Cardiac muscle cell (in vitro differentiated cells and primary cell): ENCODE measurements around the gene TRAF7. TPM values are rescaled to one million over a fixed set of nuclear protein-coding genes. Genes with fewer than 3 reads are reported as not detected.

Experiments used
- DNase-seq, 2 donors: peaks; one replicate each; pipeline versions ENCODE4 v3.0.0 to v3.0.0-alpha.2; 2010 to 2017; ENCODE audit warnings: low read depth in 1 of 2, low spot score in 1 of 2
- H3K27ac ChIP-seq: fragments of 200-600 bp; sonication (generic); 2 replicates; pipeline ENCODE4 v1.5.1; 2016
- H3K27me3 ChIP-seq: fragments of 200-600 bp; sonication (generic); 2 replicates; pipeline ENCODE4 v1.6.0; 2016; ENCODE audit warnings: control low read depth
- H3K36me3 ChIP-seq: fragments of 200-600 bp; sonication (generic); 2 replicates; pipeline ENCODE4 v1.5.1; 2016; ENCODE audit warnings: control low read depth
- H3K4me1 ChIP-seq: fragments of 200-600 bp; sonication (generic); 2 replicates; pipeline ENCODE4 v1.8.1; 2017; ENCODE audit warnings: low read depth, mild to moderate bottlenecking, mixed run types
- H3K4me3 ChIP-seq: fragments of 200-600 bp; sonication (generic); 2 replicates; pipeline ENCODE4 v1.5.1; 2016; ENCODE audit warnings: mild to moderate bottlenecking
- H3K9me3 ChIP-seq: fragments of 200-600 bp; sonication (generic); 2 replicates; pipeline ENCODE4 v1.5.1; 2017; ENCODE audit warnings: low read depth, mild to moderate bottlenecking, control low read depth
- CTCF ChIP-seq: IDR thresholded peaks from 2 replicates; pipeline ENCODE4 v1.5.1; 2012; ENCODE audit warnings: low read depth, mild to moderate bottlenecking, low read length
- polyA plus RNA-seq: library from polyadenylated mRNA; unstranded; fragments of >200 nt; fragmentation: Nextera tagmentation; extraction: Ambion mirVana; gene quantifications from 2 replicates; pipeline ENCODE4 v1.2.1, GENCODE V29; 2016
- total RNA-seq: library from RNA; depleted of rRNA; stranded (reverse); fragments of >200 nt; gene quantifications from 2 replicates; pipeline ENCODE4 v1.2.3, GENCODE V29; 2016

Gene TRAF7
- total and polyA plus RNA-seq, 2 experiments from 2014 or later = 37.4 to 67.5 TPM

DNA sequence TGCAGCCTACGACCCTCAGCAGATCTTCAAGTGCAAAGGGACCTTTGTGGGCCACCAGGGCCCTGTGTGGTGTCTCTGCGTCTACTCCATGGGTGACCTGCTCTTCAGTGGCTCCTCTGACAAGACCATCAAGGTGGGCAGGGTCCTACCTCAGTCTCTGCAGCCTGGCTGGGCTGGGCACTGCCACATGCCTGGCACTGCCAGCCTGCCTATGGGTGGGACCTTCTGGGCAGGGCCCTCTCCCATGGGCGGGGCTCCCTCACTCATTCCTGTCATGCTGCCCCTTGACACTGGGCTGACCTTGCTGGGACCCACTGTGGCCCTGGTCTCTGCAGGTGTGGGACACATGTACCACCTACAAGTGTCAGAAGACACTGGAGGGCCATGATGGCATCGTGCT is 18.3 kb downstream of the TRAF7 start:
- H3K4me1 ChIP-seq = no peaks in the 10 kb centered on the region
- H3K27me3 ChIP-seq = no peaks in the 10 kb centered on the region
- no peaks in the 10 kb centered on the region for H3K9me3 ChIP-seq
- no peak overlapping the region for H3K4me3 ChIP-seq
- peaks cover 27% of the 10 kb centered on the region for H3K36me3 ChIP-seq
- no peak for DNase-seq
- H3K27ac ChIP-seq = no peak overlapping the region
- no peak for TF ChIP-seq CTCF

GRCh38 chr16:2174396-2175131 is 19.0 kb downstream of the TRAF7 start:
- Histone ChIP-seq H3K27ac (no peak overlapping the region), H3K36me3 (peaks cover 27% of the 10 kb centered on the region), H3K27me3 (no peaks in the 10 kb centered on the region), H3K9me3 (no peaks in the 10 kb centered on the region), H3K4me3 (no peak overlapping the region), H3K4me1 (no peaks in the 10 kb centered on the region)
- TF ChIP-seq CTCF = no peak
- no peak for DNase-seq

- Histone ChIP-seq H3K4me3 (no peak overlapping the region), H3K27me3 (no peaks in the 10 kb centered on the region), H3K36me3 (peaks cover 27% of the 10 kb centered on the region), H3K27ac (no peak overlapping the region), H3K4me1 (no peaks in the 10 kb centered on the region), H3K9me3 (no peaks in the 10 kb centered on the region)
- DNase-seq = no peak
- no peak for TF ChIP-seq CTCF
Observed at GRCh38 chr16:2175454-2175853, 19.9 kb downstream of the TRAF7 start.

DNA sequence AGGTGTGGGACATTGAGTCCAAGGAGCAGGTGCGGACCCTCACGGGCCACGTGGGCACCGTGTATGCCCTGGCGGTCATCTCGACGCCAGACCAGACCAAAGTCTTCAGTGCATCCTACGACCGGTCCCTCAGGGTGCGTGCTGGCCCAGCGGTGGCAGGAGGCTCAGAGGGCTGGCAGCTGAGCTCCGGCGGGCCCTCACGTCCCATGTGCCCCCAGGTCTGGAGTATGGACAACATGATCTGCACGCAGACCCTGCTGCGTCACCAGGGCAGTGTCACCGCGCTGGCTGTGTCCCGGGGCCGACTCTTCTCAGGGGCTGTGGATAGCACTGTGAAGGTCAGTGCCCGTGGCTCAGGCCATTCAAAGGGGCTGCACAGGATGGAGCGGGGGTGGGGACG is 20.5 kb downstream of the TRAF7 start:
- no peaks in the 10 kb centered on the region for H3K9me3 ChIP-seq
- H3K27ac ChIP-seq = no peak overlapping the region
- H3K4me3 ChIP-seq = no peak overlapping the region
- peaks cover 27% of the 10 kb centered on the region for H3K36me3 ChIP-seq
- DNase-seq = no peak
- TF ChIP-seq CTCF = no peak
- no peaks in the 10 kb centered on the region for H3K27me3 ChIP-seq
- H3K4me1 ChIP-seq = no peaks in the 10 kb centered on the region

DNA sequence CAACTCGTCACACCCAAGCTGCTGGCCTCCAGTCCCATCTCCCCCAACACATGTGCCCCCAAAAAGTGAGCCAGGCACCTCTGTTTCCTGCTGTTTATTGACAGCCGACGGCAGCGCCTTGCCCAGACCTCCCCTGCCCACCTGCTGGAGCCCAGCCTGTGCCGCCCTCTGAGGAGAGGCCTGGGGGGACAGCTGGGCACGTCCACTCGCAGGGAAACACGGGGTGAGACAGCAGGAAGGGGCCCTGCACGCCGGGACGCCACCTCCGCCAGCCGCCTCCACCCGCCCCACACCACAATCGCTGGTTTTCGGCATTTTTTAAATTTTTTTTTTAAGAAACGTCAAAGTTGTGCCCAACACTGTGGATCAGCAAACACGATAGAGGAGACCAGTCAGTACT is 21.5 kb downstream of the TRAF7 start:
- Histone ChIP-seq H3K27me3 (no peaks in the 10 kb centered on the region), H3K36me3 (peaks cover 27% of the 10 kb centered on the region), H3K9me3 (no peaks in the 10 kb centered on the region), H3K27ac (no peak overlapping the region), H3K4me1 (no peaks in the 10 kb centered on the region), H3K4me3 (no peak overlapping the region)
- DNase-seq = no peak
- no peak for TF ChIP-seq CTCF

GRCh38 chr16:2177561-2177960 is 22.0 kb downstream of the TRAF7 start:
- Histone ChIP-seq H3K27ac (no peak overlapping the region), H3K9me3 (no peaks in the 10 kb centered on the region), H3K27me3 (no peaks in the 10 kb centered on the region), H3K4me1 (no peaks in the 10 kb centered on the region), H3K36me3 (peaks cover 27% of the 10 kb centered on the region), H3K4me3 (no peak overlapping the region)
- TF ChIP-seq CTCF = no peak
- DNase-seq = no peak
